NCI-H2227 (cell line): ENCODE data around the gene COX7B2.

ENCODE experiments used
- DNase-seq: peaks from one replicate; lab custom pipeline; 2025; ENCODE audit not compliant: unreplicated experiment; lab: John Stamatoyannopoulos, UW

The COX7B2 gene

DNA sequence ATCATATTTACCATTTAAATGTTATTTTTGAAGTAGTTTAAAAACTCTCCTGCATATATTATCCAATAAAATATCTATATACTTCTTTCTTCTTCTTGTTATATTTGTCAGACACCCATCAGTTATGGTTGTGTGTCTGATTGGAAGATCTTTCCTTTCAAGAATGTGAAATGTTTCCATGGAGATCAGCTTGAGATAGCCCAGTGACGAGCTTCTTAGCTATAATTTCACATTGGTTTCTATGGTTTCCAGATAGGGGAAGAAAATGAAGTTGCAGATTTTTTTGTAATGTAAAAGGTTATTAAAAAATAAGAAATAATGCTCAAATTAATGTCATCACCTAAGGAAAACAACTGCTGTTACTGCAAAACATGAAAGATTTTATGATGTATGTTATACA, 189.0 kb downstream of the COX7B2 start:
- DNase-seq: no peak

DNA sequence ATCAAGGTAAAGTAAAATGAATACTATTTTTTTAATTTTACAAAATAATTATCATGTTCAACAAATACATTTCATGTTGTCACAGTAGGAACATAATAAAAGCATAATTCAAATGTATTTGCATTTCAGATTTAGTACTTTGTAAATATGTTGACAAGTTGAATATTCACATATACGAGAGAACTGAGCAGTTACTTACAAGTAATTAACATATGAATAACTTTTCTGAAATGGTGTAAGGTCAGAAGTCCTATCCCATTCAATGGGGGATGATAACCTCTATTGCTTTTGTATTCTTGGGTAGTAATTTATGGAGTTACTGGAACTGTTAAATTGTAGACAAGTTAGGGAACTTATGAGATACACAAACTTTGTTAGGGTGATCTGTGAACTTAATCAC, 191.1 kb downstream of the COX7B2 start:
- DNase-seq: no peak

DNA sequence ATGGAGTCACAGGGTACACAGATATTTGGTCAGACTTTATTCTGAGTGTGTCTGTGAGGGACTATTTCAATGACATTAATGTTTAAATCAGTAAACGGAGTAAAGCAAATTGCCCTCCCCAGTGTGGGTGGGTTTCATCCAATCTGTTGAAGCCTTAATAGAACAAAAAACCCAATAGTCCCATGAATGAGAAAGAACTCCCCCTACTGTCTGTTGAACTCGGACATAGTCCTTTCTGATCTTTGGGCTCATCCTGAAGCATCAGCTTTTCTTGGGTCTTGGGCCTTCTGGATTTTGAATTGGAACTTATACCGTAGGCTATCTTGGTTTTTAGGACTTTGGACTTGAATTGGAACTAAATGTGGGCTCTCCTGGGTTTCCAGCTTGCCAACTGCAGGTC, 193.6 kb downstream of the COX7B2 start:
- DNase-seq: no peak

DNA sequence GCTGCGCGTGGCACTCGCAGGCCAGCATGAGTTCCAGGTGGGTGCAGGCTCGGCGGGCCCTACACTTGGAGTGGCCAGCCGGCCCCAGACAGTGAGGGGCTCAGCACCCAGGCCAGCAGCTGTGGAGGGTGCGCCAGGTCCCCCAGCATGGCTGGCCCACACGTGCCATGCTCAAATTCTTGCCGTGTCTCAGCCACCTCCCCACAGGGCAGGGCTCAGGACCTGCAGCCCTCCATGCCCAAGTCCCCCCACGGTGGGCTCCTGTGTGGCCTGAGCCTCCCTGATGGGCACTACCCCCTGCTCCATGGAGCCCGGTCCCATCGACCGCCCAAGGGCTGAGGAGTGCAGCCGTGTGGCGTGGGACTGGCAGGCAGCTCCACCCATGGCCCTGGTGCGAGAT, 210.2 kb downstream of the COX7B2 start:
- DNase-seq: no peak
